ENCODE results near the gene NBDY. TPM values are rescaled to one million over a fixed set of nuclear protein-coding genes. Genes with fewer than 3 reads are reported as not detected.

NBDY gene
- total RNA-seq, 4 donors from 2014 or later, result 15.6 to 47.2 (median 20.4) TPM

DNA sequence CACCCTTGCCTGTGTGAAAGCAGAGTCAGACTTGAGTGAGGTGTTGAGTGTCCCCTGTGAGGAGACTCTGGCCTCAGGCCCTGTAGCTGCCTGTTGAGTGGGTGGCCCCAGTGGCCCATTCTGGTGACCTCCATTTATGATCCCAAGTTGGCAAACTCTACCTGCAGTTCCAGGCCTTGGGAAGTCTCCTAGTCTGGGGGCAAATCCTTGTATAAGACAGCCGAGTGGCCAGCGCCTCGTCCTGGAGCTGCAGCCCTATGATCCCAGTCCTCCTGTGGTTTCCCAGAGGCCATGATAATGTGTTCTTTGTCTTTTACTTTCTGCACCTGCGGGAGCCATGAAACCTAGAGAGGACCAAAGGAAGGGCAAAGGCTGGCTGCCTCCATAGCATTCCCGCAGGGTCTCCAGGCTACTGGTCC, 58.7 kb downstream of the NBDY start:
- TF ChIP-seq, protein P1, sequence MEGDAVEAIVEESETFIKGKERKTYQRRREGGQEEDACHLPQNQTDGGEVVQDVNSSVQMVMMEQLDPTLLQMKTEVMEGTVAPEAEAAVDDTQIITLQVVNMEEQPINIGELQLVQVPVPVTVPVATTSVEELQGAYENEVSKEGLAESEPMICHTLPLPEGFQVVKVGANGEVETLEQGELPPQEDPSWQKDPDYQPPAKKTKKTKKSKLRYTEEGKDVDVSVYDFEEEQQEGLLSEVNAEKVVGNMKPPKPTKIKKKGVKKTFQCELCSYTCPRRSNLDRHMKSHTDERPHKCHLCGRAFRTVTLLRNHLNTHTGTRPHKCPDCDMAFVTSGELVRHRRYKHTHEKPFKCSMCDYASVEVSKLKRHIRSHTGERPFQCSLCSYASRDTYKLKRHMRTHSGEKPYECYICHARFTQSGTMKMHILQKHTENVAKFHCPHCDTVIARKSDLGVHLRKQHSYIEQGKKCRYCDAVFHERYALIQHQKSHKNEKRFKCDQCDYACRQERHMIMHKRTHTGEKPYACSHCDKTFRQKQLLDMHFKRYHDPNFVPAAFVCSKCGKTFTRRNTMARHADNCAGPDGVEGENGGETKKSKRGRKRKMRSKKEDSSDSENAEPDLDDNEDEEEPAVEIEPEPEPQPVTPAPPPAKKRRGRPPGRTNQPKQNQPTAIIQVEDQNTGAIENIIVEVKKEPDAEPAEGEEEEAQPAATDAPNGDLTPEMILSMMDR (IDR thresholded peaks at IDR 0.05), result no peak
- no peak for TF ChIP-seq EP300 (IDR thresholded peaks at IDR 0.05)
- no peak for TF ChIP-seq POLR2A (IDR thresholded peaks at IDR 0.05)
- no peak for TF ChIP-seq POLR2AphosphoS5 (IDR thresholded peaks at IDR 0.05)
- Histone ChIP-seq H3K4me1 (no peaks in the 10 kb centered on the region), H3K36me3 (no peaks in the 10 kb centered on the region), H3K9me3 (no peaks in the 10 kb centered on the region), H3K27ac (no peak overlapping the region), H3K4me3 (no peak overlapping the region), H3K27me3 (no peaks in the 10 kb centered on the region)
- 83% methylated on average over 5 of the region's 5 CpGs for WGBS
- DNase-seq (ENCODE audit: low spot score in 2 of 2), result peak; percentile 8 to 22

DNA sequence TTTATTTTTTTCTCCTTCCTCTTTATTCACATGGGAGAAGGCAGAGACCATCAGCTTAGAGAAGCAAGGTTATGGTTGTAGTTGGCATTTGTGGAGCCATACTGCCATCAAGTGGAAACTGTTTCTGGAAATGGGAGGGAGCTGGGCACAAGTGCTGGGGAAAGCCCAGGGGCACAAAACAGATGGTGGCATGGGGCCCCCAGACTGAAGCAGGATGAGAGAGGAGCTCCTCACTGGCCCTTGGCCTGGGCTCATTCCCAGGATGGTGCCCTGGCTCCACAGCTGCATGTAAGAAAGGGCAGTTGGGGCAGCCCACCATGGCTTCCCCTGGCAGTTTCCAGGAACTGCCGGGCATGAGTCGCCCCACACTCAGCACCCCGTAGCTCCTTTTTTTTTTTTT, 59.2 kb downstream of the NBDY start:
- 56% methylated on average over 3 of the region's 3 CpGs for WGBS
- no peak overlapping the region for H3K4me3 ChIP-seq
- H3K27me3 ChIP-seq, result no peaks in the 10 kb centered on the region
- DNase-seq (ENCODE audit: low spot score in 2 of 2), result peak; percentile 9 to 46
- no peaks in the 10 kb centered on the region for H3K9me3 ChIP-seq
- no peaks in the 10 kb centered on the region for H3K36me3 ChIP-seq
- TF ChIP-seq EP300 (IDR thresholded peaks at IDR 0.05) (no peak), POLR2AphosphoS5 (IDR thresholded peaks at IDR 0.05) (no peak), POLR2A (IDR thresholded peaks at IDR 0.05) (no peak)
- TF ChIP-seq, protein P1 (IDR thresholded peaks at IDR 0.05), result no peak
- H3K27ac ChIP-seq, result no peak overlapping the region
- H3K4me1 ChIP-seq, result no peaks in the 10 kb centered on the region

DNA sequence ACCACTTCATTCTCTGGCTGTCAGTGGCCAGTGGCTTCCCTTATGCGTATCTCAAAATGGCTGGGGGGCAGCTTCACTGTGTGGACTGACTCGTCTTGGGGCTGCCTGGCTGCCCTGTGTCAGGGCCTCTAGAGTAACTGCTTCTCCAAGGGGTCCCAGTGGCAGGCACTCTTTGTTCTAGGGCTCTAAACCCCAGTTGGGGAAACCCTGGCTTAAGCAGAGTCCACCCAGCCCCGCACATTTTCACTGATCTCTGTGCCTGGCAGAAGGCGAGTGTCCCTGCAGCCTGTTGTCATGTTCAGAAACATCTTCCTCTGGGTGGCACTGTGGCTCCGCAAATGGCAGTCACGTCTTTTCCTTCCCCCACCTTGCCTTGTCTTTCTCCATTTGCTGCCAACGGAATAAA, 59.7 kb downstream of the NBDY start:
- H3K27ac ChIP-seq, result no peak overlapping the region
- no peaks in the 10 kb centered on the region for H3K36me3 ChIP-seq
- no peaks in the 10 kb centered on the region for H3K4me1 ChIP-seq
- no peak overlapping the region for H3K4me3 ChIP-seq
- peak; percentile 7 to 57 for DNase-seq (ENCODE audit: low spot score in 2 of 2)
- TF ChIP-seq POLR2A (IDR thresholded peaks at IDR 0.05), result no peak
- TF ChIP-seq, protein P1 (IDR thresholded peaks at IDR 0.05), result no peak
- TF ChIP-seq EP300 (IDR thresholded peaks at IDR 0.05), result no peak
- TF ChIP-seq POLR2AphosphoS5 (IDR thresholded peaks at IDR 0.05), result no peak
- H3K9me3 ChIP-seq, result no peaks in the 10 kb centered on the region
- no peaks in the 10 kb centered on the region for H3K27me3 ChIP-seq
- WGBS, result 72% methylated on average over 7 of the region's 7 CpGs

DNA sequence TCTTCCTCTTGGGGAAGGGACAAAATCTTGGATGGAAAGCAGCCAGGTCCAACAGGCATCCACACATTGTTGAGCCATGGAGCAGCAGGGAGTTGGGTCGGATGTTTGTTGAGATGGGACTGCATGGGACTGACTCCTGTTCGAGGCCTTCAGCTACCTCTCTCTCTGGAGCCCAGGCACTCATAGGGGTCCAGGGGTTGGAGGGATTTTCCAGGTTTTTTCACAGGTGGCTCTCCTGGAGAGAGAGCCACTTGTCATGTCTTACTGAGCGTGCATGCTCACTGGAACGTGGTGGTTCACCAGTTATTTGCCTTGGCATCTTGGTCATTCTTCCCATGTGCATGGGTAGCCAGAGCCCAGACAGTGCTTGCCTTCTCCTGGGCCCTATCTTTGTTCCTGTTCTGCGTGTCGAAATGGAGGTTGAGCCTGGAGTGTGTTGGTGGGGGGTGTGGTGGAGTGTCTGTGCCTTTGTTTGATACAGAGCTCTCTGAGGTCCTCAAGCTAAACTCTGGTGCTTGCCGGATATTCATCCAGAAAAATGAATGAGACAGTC, 60.6 kb downstream of the NBDY start:
- Histone ChIP-seq H3K4me3 (no peak overlapping the region), H3K9me3 (no peaks in the 10 kb centered on the region), H3K27ac (no peak overlapping the region), H3K27me3 (no peaks in the 10 kb centered on the region), H3K4me1 (no peaks in the 10 kb centered on the region), H3K36me3 (no peaks in the 10 kb centered on the region)
- peak; percentile 6 to 38 for DNase-seq (ENCODE audit: low spot score in 2 of 2)
- TF ChIP-seq POLR2A (IDR thresholded peaks at IDR 0.05) (no peak), EP300 (IDR thresholded peaks at IDR 0.05) (no peak), POLR2AphosphoS5 (IDR thresholded peaks at IDR 0.05) (no peak)
- TF ChIP-seq, protein P1 (IDR thresholded peaks at IDR 0.05), result no peak
- 86% methylated on average over 7 of the region's 7 CpGs for WGBS

DNA sequence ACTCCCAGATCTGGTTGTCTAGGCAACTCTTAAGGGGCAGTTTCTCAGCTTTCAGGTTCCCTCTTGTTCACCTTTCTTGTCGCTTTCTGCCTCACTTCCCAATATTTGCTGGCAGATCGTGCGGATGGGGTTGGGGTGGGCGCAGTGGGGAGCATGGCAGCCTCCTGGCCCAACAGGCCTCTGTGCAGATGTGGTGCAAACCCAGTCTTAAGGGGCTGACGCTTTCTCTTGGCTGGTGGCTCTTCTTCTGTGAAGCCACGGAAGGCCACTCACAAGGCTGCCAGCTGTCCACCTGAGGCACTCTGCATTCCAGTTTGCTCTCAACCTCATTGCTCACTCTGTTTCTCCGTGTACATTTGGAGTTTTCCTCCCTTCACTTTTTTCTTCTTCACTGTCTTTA, 61.7 kb downstream of the NBDY start:
- no peaks in the 10 kb centered on the region for H3K4me1 ChIP-seq
- no peaks in the 10 kb centered on the region for H3K27me3 ChIP-seq
- no peaks in the 10 kb centered on the region for H3K36me3 ChIP-seq
- WGBS, result 94% methylated on average over 7 of the region's 7 CpGs
- H3K27ac ChIP-seq, result no peak overlapping the region
- DNase-seq (ENCODE audit: low spot score in 2 of 2), result peak; percentile 3 to 33
- H3K4me3 ChIP-seq, result no peak overlapping the region
- no peaks in the 10 kb centered on the region for H3K9me3 ChIP-seq
- TF ChIP-seq POLR2AphosphoS5 (IDR thresholded peaks at IDR 0.05) (no peak), POLR2A (IDR thresholded peaks at IDR 0.05) (no peak), EP300 (IDR thresholded peaks at IDR 0.05) (no peak)
- TF ChIP-seq, protein P1 (IDR thresholded peaks at IDR 0.05), result no peak
